ENCODE measurements around the gene ASPN. TPM values are rescaled to one million over a fixed set of nuclear protein-coding genes. Genes with fewer than 3 reads are reported as not detected.

Gene ASPN
- total and polyA plus RNA-seq, 2 donors (not counting 3 experiments of a cell fraction or from before 2014, with no cell fraction given) = not detected

- dilution Hi-C loops (cut with MboI; ENCODE audit: extremely low pct_ligation_motif_present, low sequenced_read_pairs) = no loop called here
Observed at GRCh38 chr9:92425474-92425873, 56.8 kb downstream of the ASPN start.

GRCh38 chr9:92424340-92424739 is 58.0 kb downstream of the ASPN start, which contains the start of gene OMD:
TSS of gene OMD (minus strand) at chr9:92424471. CDS start at chr9:92417558, 6,913 bp downstream.
- intact Hi-C loops (cut with micrococcal nuclease) = no loop called here
- peak; percentile 4 for FAIRE-seq
- POLR2A ChIA-PET = interaction anchor here (0.6 kb wide), 1 partner anchor 273 kb away, joined by 7 read pairs; no protein-coding TSS in a partner anchor

More at GRCh38 chr9:92425474-92425873, 56.8 kb downstream of the ASPN start:
- Histone ChIP-seq H2AFZ (ENCODE audit: low read depth, low read length) (no peak overlapping the region), H3K27me3 (ENCODE audit: control insufficient read depth in 2 of 2, insufficient read depth in 2 of 2, low read length in 2 of 2) (no peaks in the 10 kb centered on the region), H3K79me2 (ENCODE audit: control insufficient read depth, insufficient read depth, low read length) (no peaks in the 10 kb centered on the region), H3K9ac (replicated peaks; ENCODE audit: extremely low read depth, insufficient read depth, low read length) (no peak overlapping the region), H3K4me1 (ENCODE audit: control insufficient read depth, extremely low read depth, insufficient read depth, low read length) (no peaks in the 10 kb centered on the region), H3K4me3 (replicated peaks in 1 of 3; ENCODE audit: insufficient read depth in 1 of 3, low read depth in 1 of 3, low read length in 3 of 3) (no peak overlapping the region), H4K20me1 (replicated peaks; ENCODE audit: control insufficient read depth, extremely low read depth, insufficient read depth, low read length) (no peaks in the 10 kb centered on the region), H3K9me1 (replicated peaks; ENCODE audit: control insufficient read depth, extremely low read depth, insufficient read depth, low read length) (no peaks in the 10 kb centered on the region), H3K36me3 (ENCODE audit: control insufficient read depth in 2 of 2, extremely low read depth in 1 of 2, insufficient read depth in 2 of 2, low read length in 2 of 2) (no peaks in the 10 kb centered on the region), H3K4me2 (ENCODE audit: insufficient read depth, low read length) (no peak overlapping the region), H3K9me3 (replicated peaks; ENCODE audit: control insufficient read depth, insufficient read depth, low read length) (no peaks in the 10 kb centered on the region), H3K27ac (ENCODE audit: insufficient read depth, low read depth, low read length) (no peak overlapping the region)
- ChIA-PET POLR2A (no interaction called here), CTCF (interaction anchor here (1.2 kb wide), 1 partner anchor 13 kb away, joined by 5 read pairs; no protein-coding TSS in a partner anchor)
- intact Hi-C loops (cut with micrococcal nuclease) = no loop called here
- DNase-seq (ENCODE audit: low read depth, low spot score) = no peak
- TF ChIP-seq JUN (IDR thresholded peaks at IDR 0.05; ENCODE audit: borderline replicate concordance, insufficient read depth, insufficient read length, low read depth) = no peak
- no TSS peak for BruUV-seq (replicated peaks)
- peak; percentile 67 for FAIRE-seq

More at GRCh38 chr9:92424340-92424739, 58.0 kb downstream of the ASPN start, which contains the start of gene OMD:
- no peak within 1 kb of the TSS for H3K9ac ChIP-seq (replicated peaks; ENCODE audit: extremely low read depth, insufficient read depth, low read length)
- H3K4me1 ChIP-seq (ENCODE audit: control insufficient read depth, extremely low read depth, insufficient read depth, low read length) = no peaks in the 10 kb centered on the region
- H3K9me1 ChIP-seq (replicated peaks; ENCODE audit: control insufficient read depth, extremely low read depth, insufficient read depth, low read length) = no peaks in the 10 kb centered on the region
- H3K4me2 ChIP-seq (ENCODE audit: insufficient read depth, low read length) = no peak within 1 kb of the TSS
- no peak within 1 kb of the TSS for H3K4me3 ChIP-seq (replicated peaks in 1 of 3; ENCODE audit: insufficient read depth in 1 of 3, low read depth in 1 of 3, low read length in 3 of 3)
- no peaks in the 10 kb centered on the region for H4K20me1 ChIP-seq (replicated peaks; ENCODE audit: control insufficient read depth, extremely low read depth, insufficient read depth, low read length)
- no peak within 1 kb of the TSS for H3K27ac ChIP-seq (ENCODE audit: insufficient read depth, low read depth, low read length)
- H3K36me3 ChIP-seq (ENCODE audit: control insufficient read depth in 2 of 2, extremely low read depth in 1 of 2, insufficient read depth in 2 of 2, low read length in 2 of 2) = no peaks in the 10 kb centered on the region
- no peak for DNase-seq (ENCODE audit: low read depth, low spot score)
- CTCF ChIA-PET = interaction anchor here (1.2 kb wide), 2 partner anchors 15 kb away, joined by 3 to 5 read pairs; no protein-coding TSS in a partner anchor
- no peaks in the 10 kb centered on the region for H3K27me3 ChIP-seq (ENCODE audit: control insufficient read depth in 2 of 2, insufficient read depth in 2 of 2, low read length in 2 of 2)
- H3K79me2 ChIP-seq (ENCODE audit: control insufficient read depth, insufficient read depth, low read length) = no peaks in the 10 kb centered on the region
- H2AFZ ChIP-seq (ENCODE audit: low read depth, low read length) = no peak within 1 kb of the TSS
- no peaks in the 10 kb centered on the region for H3K9me3 ChIP-seq (replicated peaks; ENCODE audit: control insufficient read depth, insufficient read depth, low read length)
- BruUV-seq (replicated peaks) = no TSS peak
- TF ChIP-seq MAX (IDR thresholded peaks at IDR 0.05; ENCODE audit: insufficient read depth, insufficient read length) (no peak), CTCF (IDR thresholded peaks at IDR 0.05; ENCODE audit: extremely low read depth in 1 of 2, insufficient read depth in 1 of 2, low read depth in 1 of 2, low read length in 2 of 2) (no peak)
- dilution Hi-C loops (cut with MboI; ENCODE audit: extremely low pct_ligation_motif_present, low sequenced_read_pairs) = no loop called here

All from endothelial cell of umbilical vein (primary cell).